ENCODE data around the gene PMFBP1. TPM values are rescaled to one million over a fixed set of nuclear protein-coding genes. Genes with fewer than 3 reads are reported as not detected.

PMFBP1 gene
- polyA plus RNA-seq, 1 of the 3 experiments (the other 2 are of a cell fraction): 0.16 TPM

GRCh38 chr16:72111657-72112451 lies 60.1 kb downstream of the PMFBP1 start:
- no peak overlapping the region for H3K9ac ChIP-seq
- no peaks in the 10 kb centered on the region for H3K4me1 ChIP-seq (ENCODE audit: control insufficient read depth in 1 of 2, insufficient read depth in 2 of 2, low read depth in 1 of 2, low read length in 1 of 2)
- no peak overlapping the region for H3K4me2 ChIP-seq
- POLR2A ChIA-PET: no interaction called here
- no peaks in the 10 kb centered on the region for H3K27me3 ChIP-seq (ENCODE audit: insufficient read depth)
- no peak overlapping the region for H2AFZ ChIP-seq (ENCODE audit: low read depth)
- H3K79me2 ChIP-seq (ENCODE audit: insufficient read depth): no peaks in the 10 kb centered on the region
- peaks cover 18 to 61% of the 10 kb centered on the region in 2 experiments for H3K36me3 ChIP-seq (replicated peaks in 1 of 2; ENCODE audit: control insufficient read depth in 1 of 2, insufficient read depth in 2 of 2, low read length in 1 of 2)
- H3K9me2 ChIP-seq: no peaks in the 10 kb centered on the region
- DNase-seq: no peak
- H4K20me1 ChIP-seq (ENCODE audit: insufficient read depth): no peaks in the 10 kb centered on the region
- H3K4me3 ChIP-seq (ENCODE audit: low read depth in 2 of 2, low read length in 1 of 2): no peak overlapping the region
- H3K27ac ChIP-seq (ENCODE audit: low read depth in 2 of 2, low read length in 1 of 2): no peak overlapping the region
- TF ChIP-seq USF2 (IDR thresholded peaks at IDR 0.05; ENCODE audit: borderline replicate concordance, low read depth, low read length) (no peak), SMC3 (IDR thresholded peaks at IDR 0.05; ENCODE audit: low read depth, low read length) (no peak), NFIC (IDR thresholded peaks at IDR 0.05; ENCODE audit: borderline replicate concordance) (no peak), RAD21 (IDR thresholded peaks at IDR 0.05; ENCODE audit: low read length) (no peak), POLR2AphosphoS5 (IDR thresholded peaks at IDR 0.05; ENCODE audit: low read depth, low read length) (no peak), MEF2A (IDR thresholded peaks at IDR 0.05; ENCODE audit: borderline replicate concordance, low read depth) (no peak), USF1 (IDR thresholded peaks at IDR 0.05; ENCODE audit: borderline replicate concordance, low read depth) (no peak), JUND (IDR thresholded peaks at IDR 0.05) (no peak), ZBTB33 (IDR thresholded peaks at IDR 0.05; ENCODE audit: borderline replicate concordance, low read depth) (no peak), TCF12 (IDR thresholded peaks at IDR 0.05) (no peak), RXRA (IDR thresholded peaks at IDR 0.05; ENCODE audit: borderline replicate concordance, low read depth) (no peak), TEAD4 (IDR thresholded peaks at IDR 0.05; ENCODE audit: borderline replicate concordance, insufficient read depth) (no peak), RCOR1 (IDR thresholded peaks at IDR 0.05; ENCODE audit: low read length) (no peak)
- TF ChIP-seq, protein P1, sequence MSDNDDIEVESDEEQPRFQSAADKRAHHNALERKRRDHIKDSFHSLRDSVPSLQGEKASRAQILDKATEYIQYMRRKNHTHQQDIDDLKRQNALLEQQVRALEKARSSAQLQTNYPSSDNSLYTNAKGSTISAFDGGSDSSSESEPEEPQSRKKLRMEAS (IDR thresholded peaks at IDR 0.05; ENCODE audit: low read depth): no peak
- no peaks in the 10 kb centered on the region for H3K9me3 ChIP-seq
- WGBS (ENCODE audit: low lambda C conversion rate): 78% methylated on average over 16 of the region's 19 CpGs
- no peaks in the 10 kb centered on the region for H3F3A ChIP-seq (replicated peaks; ENCODE audit: insufficient read depth)
- CTCF ChIA-PET: interaction anchor here (0.9 to 3.3 kb wide), 4 partner anchors 12 to 45 kb away, joined by 3 to 15 read pairs (median 6); no protein-coding TSS in a partner anchor
